Inflammatory macrophage treated with lipopolysaccharide for 1 hour (primary cell): Measurements from ENCODE around the gene PRMT3.
"Not testable (repeated sequence)": the region's sequence is repeated elsewhere in the genome, so short reads cannot be mapped to it uniquely, and the experiment has no call there.

ENCODE experiments used
- DNase-seq, 2 donors: peaks; one replicate each; pipeline ENCODE4 v3.0.0-alpha.2; 2020 to 2022

PRMT3 gene

GRCh38 chr11:20457934-20458680 is 70.6 kb downstream of the PRMT3 start:
- no peak for DNase-seq

GRCh38 chr11:20458905-20459632 is 71.6 kb downstream of the PRMT3 start:
- no peak for DNase-seq

- DNase-seq: no peak
Observed at GRCh38 chr11:20459865-20460264, 72.3 kb downstream of the PRMT3 start.

- no peak for DNase-seq
Observed at GRCh38 chr11:20464518-20464917, 77.0 kb downstream of the PRMT3 start.

- DNase-seq: no peak
Observed at GRCh38 chr11:20467487-20468185, 80.1 kb downstream of the PRMT3 start.

- no peak for DNase-seq
Observed at GRCh38 chr11:20470348-20470747, 82.8 kb downstream of the PRMT3 start.

GRCh38 chr11:20471929-20472328 is 84.4 kb downstream of the PRMT3 start:
- not testable (repeated sequence) for DNase-seq

GRCh38 chr11:20474176-20474881 is 86.8 kb downstream of the PRMT3 start:
- DNase-seq: no peak

- DNase-seq: peak; percentile 15 to 51
Observed at GRCh38 chr11:20474882-20475517, 87.5 kb downstream of the PRMT3 start.

GRCh38 chr11:20477418-20478090 is 90.0 kb downstream of the PRMT3 start:
- no peak for DNase-seq

GRCh38 chr11:20479513-20479912 is 92.0 kb downstream of the PRMT3 start:
- no peak for DNase-seq

GRCh38 chr11:20483931-20484330 is 96.4 kb downstream of the PRMT3 start:
- no peak for DNase-seq

- not testable (repeated sequence) for DNase-seq
Observed at GRCh38 chr11:20484416-20484815, 96.9 kb downstream of the PRMT3 start.

GRCh38 chr11:20488352-20488751 is 100.8 kb downstream of the PRMT3 start:
- DNase-seq: no peak

GRCh38 chr11:20489948-20490347 is 102.4 kb downstream of the PRMT3 start:
- DNase-seq: peak in 1 of 2 donors; percentile 11

- DNase-seq: no peak
Observed at GRCh38 chr11:20493340-20493739, 105.8 kb downstream of the PRMT3 start.

GRCh38 chr11:20497124-20497792 is 109.7 kb downstream of the PRMT3 start:
- DNase-seq: no peak

- DNase-seq: no peak
Observed at GRCh38 chr11:20501252-20501651, 113.7 kb downstream of the PRMT3 start.

- no peak for DNase-seq
Observed at GRCh38 chr11:20501971-20502370, 114.5 kb downstream of the PRMT3 start.

- DNase-seq: no peak
Observed at GRCh38 chr11:20511982-20512381, 124.5 kb downstream of the PRMT3 start.

GRCh38 chr11:20512869-20513268 is 125.4 kb downstream of the PRMT3 start:
- no peak for DNase-seq
